ENCODE measurements around the gene HTR6.

HTR6 gene

GRCh38 chr1:19639999-19640362 lies 24.7 kb upstream of the HTR6 start:
- DNase-seq = no peak

- no peak for DNase-seq
Measured at GRCh38 chr1:19640363-19641316, 24.0 kb upstream of the HTR6 start.

- DNase-seq = no peak
Measured at GRCh38 chr1:19643121-19643520, 21.6 kb upstream of the HTR6 start.

- peak; percentile 75 to 77 for DNase-seq
Measured at GRCh38 chr1:19643602-19644394, 20.9 kb upstream of the HTR6 start, which contains the start of gene NBL1. Gene NBL1, plus strand, starts transcription at chr1:19644311. Its CDS starts 10,720 bp downstream, at chr1:19655031.

- DNase-seq = no peak
Measured at GRCh38 chr1:19644395-19644680, 20.3 kb upstream of the HTR6 start.

GRCh38 chr1:19644681-19645410 lies 19.8 kb upstream of the HTR6 start:
- DNase-seq = peak; percentile 60 to 70

- DNase-seq = no peak
Measured at GRCh38 chr1:19645411-19646251, 19.0 kb upstream of the HTR6 start.

- peak in 1 of 2 experiments; percentile 32 for DNase-seq
Measured at GRCh38 chr1:19646377-19647319, 18.0 kb upstream of the HTR6 start.

- no peak for DNase-seq
Measured at GRCh38 chr1:19647643-19648042, 17.0 kb upstream of the HTR6 start.

- no peak for DNase-seq
Measured at GRCh38 chr1:19648239-19648638, 16.4 kb upstream of the HTR6 start.

- peak in 1 of 2 experiments; percentile 37 for DNase-seq
Measured at GRCh38 chr1:19648689-19649088, 16.0 kb upstream of the HTR6 start.

GRCh38 chr1:19650416-19651140 lies 14.1 kb upstream of the HTR6 start:
- no peak for DNase-seq

GRCh38 chr1:19651141-19651737 lies 13.4 kb upstream of the HTR6 start:
- peak; percentile 41 to 59 for DNase-seq

- DNase-seq = no peak
Measured at GRCh38 chr1:19654386-19654785, 10.3 kb upstream of the HTR6 start.

- no peak for DNase-seq
Measured at GRCh38 chr1:19654886-19655717, 9.6 kb upstream of the HTR6 start.

GRCh38 chr1:19655718-19656080 lies 9.0 kb upstream of the HTR6 start:
- DNase-seq = no peak

GRCh38 chr1:19656134-19656779 lies 8.4 kb upstream of the HTR6 start:
- no peak for DNase-seq

- no peak for DNase-seq
Measured at GRCh38 chr1:19656780-19657466, 7.8 kb upstream of the HTR6 start.
